Kidney (tissue), 14 donors: ENCODE data around the gene JAZF1. TPM values are rescaled to one million over a fixed set of nuclear protein-coding genes. Genes with fewer than 3 reads are reported as not detected.
"Not testable (repeated sequence)": the region's sequence is repeated elsewhere in the genome, so short reads cannot be mapped to it uniquely, and the experiment has no call there.

ENCODE experiments used
- DNase-seq, 5 donors: peaks; one replicate each; pipeline ENCODE4 v3.0.0-alpha.2; 2013 to 2020
- FAIRE-seq: peaks from 2 replicates; lab custom pipeline; 2012; peaks lifted over from hg19 to GRCh38; lab: Jason Lieb, UNC
- H3K27ac ChIP-seq, 2 donors: one replicate each; pipeline ENCODE4 v1.7.0; 2013; ENCODE audit warnings: low read depth in 2 of 2, low read length in 2 of 2, inconsistent platforms in 1 of 2
- H3K27me3 ChIP-seq: one replicate; pipeline ENCODE4 v1.7.1; 2013; ENCODE audit warnings: low read length, inconsistent platforms; ENCODE audit not compliant: control insufficient read depth, insufficient read depth
- H3K36me3 ChIP-seq, 3 donors: one replicate each; pipeline versions ENCODE4 v1.7.0 to v1.7.1; 2013; ENCODE audit warnings: low read length in 3 of 3, control low read depth in 1 of 3, inconsistent platforms in 1 of 3; ENCODE audit not compliant: insufficient read depth in 3 of 3, control insufficient read depth in 2 of 3
- H3K4me1 ChIP-seq, 3 donors: one replicate each; pipeline versions ENCODE4 v1.7.0 to v1.7.1; 2013; ENCODE audit warnings: low read length in 3 of 3, inconsistent platforms in 1 of 3, low read depth in 1 of 3; ENCODE audit not compliant: control insufficient read depth in 2 of 3, insufficient read depth in 2 of 3
- H3K4me3 ChIP-seq, 3 donors: one replicate each; pipeline versions ENCODE4 v1.7.0 to v1.8.1; 2013; ENCODE audit warnings: low read length in 3 of 3, control low read depth in 1 of 3, inconsistent platforms in 1 of 3
- H3K9ac ChIP-seq, 3 donors: one replicate each; pipeline versions ENCODE4 v1.7.0 to v1.7.1; 2013; ENCODE audit warnings: low read length in 3 of 3, control low read depth in 1 of 3, inconsistent platforms in 1 of 3
- H3K9me3 ChIP-seq, 3 donors: one replicate each; pipeline versions ENCODE4 v1.7.0 to v1.7.1; 2013; ENCODE audit warnings: low read length in 3 of 3, control low read depth in 1 of 3, inconsistent platforms in 1 of 3; ENCODE audit not compliant: control insufficient read depth in 2 of 3, insufficient read depth in 1 of 3
- CTCF ChIP-seq: IDR thresholded peaks from 3 replicates; pipeline ENCODE4 v1.5.1; 2012; ENCODE audit warnings: mild to moderate bottlenecking, moderate library complexity, borderline replicate concordance; ENCODE audit not compliant: insufficient read depth; ENCODE audit errors: extremely low read depth
- intact Hi-C: fragments of 100-400 bp; cut with DNase I; formaldehyde crosslinking; loops from one replicate; pipeline ENCODE4 v1.11.1; 2022
- polyA plus RNA-seq: library from polyadenylated mRNA; stranded (reverse); fragments of 350-450 nt; fragmentation: Illumina TruSeq; extraction: RNeasy Lipid Tissue Mini Kit (QIAGEN cat#74804); gene quantifications from one replicate; pipeline ENCODE4 v1.2.3, GENCODE V29; 2014; ENCODE audit warnings: low read depth, low replicate concordance; ENCODE audit not compliant: insufficient read depth
- total RNA-seq: library from RNA; stranded (reverse); fragmentation: NEBNext Ultra II Directional; extraction: Animal tissue kit (Norgen Biotek cat#: 25700); gene quantifications from one replicate; pipeline ENCODE4 v1.2.1, GENCODE V29; 2021
- donor health status: control.
- donor health status: control.
- donor health status: control.
- donor health status: control.
- donor health status: control.
- donor health status: DM: yes; HTN: yes; CAD: no.
- donor health status: Normal renal cell carcinoma (clear cell type).

JAZF1 gene
- total and polyA plus RNA-seq, 2 donors from 2014 or later, result 5.7 to 13.1 TPM

- no peak overlapping the region for H3K27ac ChIP-seq
- intact Hi-C loops, result no loop called here
- DNase-seq (peak in 2 of 5 donors; percentile 26 to 35), FAIRE-seq (no peak)
- no peaks in the 10 kb centered on the region for H3K27me3 ChIP-seq
- no peak overlapping the region for H3K9ac ChIP-seq
- H3K9me3 ChIP-seq, result no peaks in the 10 kb centered on the region
- no peak for TF ChIP-seq CTCF
- H3K4me1 ChIP-seq, result no peaks in the 10 kb centered on the region
- no peak overlapping the region for H3K4me3 ChIP-seq
- H3K36me3 ChIP-seq, result no peaks in the 10 kb centered on the region
Observed at GRCh38 chr7:27863880-27864279, 316.7 kb downstream of the JAZF1 start.

GRCh38 chr7:27861747-27862146 is 318.8 kb downstream of the JAZF1 start:
- Histone ChIP-seq H3K27ac (no peak overlapping the region), H3K9ac (no peak overlapping the region), H3K9me3 (no peaks in the 10 kb centered on the region), H3K4me3 (no peak overlapping the region), H3K27me3 (no peaks in the 10 kb centered on the region), H3K4me1 (no peaks in the 10 kb centered on the region), H3K36me3 (no peaks in the 10 kb centered on the region)
- no peak for DNase-seq
- intact Hi-C loops, result no loop called here
- no peak for FAIRE-seq
- TF ChIP-seq CTCF, result no peak

DNA sequence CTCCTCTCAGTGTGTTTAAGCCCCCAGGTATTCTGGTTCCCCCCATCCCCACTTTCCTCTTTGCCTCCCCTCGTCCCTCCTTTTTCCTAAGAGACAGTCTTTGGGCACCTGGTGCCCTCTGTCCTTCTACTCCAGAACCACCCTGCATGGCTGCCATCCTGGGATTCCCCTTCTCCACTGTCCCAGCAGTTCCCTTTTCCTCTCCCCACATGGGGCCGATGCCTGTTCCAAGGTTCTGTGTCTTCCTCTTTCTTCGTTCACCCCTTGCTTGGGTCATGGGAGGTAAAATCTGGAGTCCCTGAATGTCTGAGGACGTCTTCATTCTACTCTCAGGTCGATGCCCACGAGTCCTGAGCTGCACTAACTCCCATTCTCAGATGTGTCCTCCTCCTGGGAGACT is 319.8 kb downstream of the JAZF1 start:
- no peaks in the 10 kb centered on the region for H3K4me1 ChIP-seq
- no peak for TF ChIP-seq CTCF
- no peaks in the 10 kb centered on the region for H3K36me3 ChIP-seq
- H3K9me3 ChIP-seq, result no peaks in the 10 kb centered on the region
- no peak overlapping the region for H3K4me3 ChIP-seq
- H3K27me3 ChIP-seq, result no peaks in the 10 kb centered on the region
- DNase-seq (no peak), FAIRE-seq (no peak)
- no peak overlapping the region for H3K9ac ChIP-seq
- intact Hi-C loops, result no loop called here
- H3K27ac ChIP-seq, result no peak overlapping the region

DNA sequence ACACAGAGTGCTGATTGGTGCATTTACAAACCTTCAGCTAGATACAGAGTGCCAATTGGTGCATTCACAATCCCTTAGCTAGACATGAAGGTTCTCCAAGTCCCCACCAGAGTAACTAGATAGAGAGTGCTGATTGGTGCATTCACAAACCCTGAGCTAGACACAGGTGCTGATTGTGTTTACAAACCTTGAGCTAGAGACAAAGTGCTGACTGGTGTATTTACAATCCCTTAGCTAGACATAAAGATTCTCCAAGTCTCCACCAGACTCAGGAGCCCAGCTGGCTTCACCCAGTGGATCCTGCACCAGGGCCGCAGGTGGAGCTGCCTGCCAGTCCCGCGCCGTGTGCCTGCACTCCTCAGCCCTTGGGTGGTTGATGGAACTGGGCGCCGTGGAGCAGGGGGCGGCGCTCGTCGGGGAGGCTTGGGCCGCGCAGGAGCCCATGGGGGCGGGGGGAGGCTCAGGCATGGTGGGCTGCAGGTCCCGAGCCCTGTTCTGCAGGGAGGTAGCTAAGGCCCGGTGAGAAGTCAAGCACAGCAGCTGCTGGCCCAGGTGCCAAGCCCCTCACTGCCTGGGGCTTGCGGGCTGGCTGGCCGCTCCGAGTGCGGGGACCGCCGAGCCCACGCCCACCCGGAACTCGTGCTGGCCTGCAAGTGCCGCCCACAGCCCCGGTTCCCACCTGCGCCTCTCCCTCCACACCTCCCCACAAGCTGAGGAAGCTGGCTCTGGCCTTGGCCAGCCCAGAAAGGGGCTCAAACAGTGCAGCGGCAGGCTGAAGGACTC is 323.7 kb downstream of the JAZF1 start:
- DNase-seq, H3K4me1 ChIP-seq, H3K27ac ChIP-seq, FAIRE-seq, H3K9me3 ChIP-seq, H3K4me3 ChIP-seq, H3K36me3 ChIP-seq, H3K9ac ChIP-seq, intact Hi-C loops, H3K27me3 ChIP-seq: not testable (repeated sequence)
